GM18511 (cell line): Measurements from ENCODE around the gene CCNF.
"Not testable (repeated sequence)": the region's sequence is repeated elsewhere in the genome, so short reads cannot be mapped to it uniquely, and the experiment has no call there.

Source experiments
- ATAC-seq: cut with Tn5 transposase; IDR thresholded peaks from one replicate; pipeline ENCODE4 v1.9.1; 2021; ENCODE audit warnings: mild to moderate bottlenecking, moderate library complexity; ENCODE audit not compliant: unreplicated experiment

CCNF gene

GRCh38 chr16:2470603-2471015 is 41.4 kb downstream of the CCNF start:
- ATAC-seq: no peak

GRCh38 chr16:2471016-2471652 is 41.9 kb downstream of the CCNF start, which contains the start of gene NTN3:
Gene NTN3 (plus strand): TSS chr16:2471297. CDS start chr16:2471702, 405 bp downstream.
- no peak for ATAC-seq

GRCh38 chr16:2471653-2472487 is 42.6 kb downstream of the CCNF start:
- no peak for ATAC-seq

- no peak for ATAC-seq
Measured at GRCh38 chr16:2472488-2472864, 43.2 kb downstream of the CCNF start.

- no peak for ATAC-seq
Measured at GRCh38 chr16:2472885-2473445, 43.7 kb downstream of the CCNF start.

- no peak for ATAC-seq
Measured at GRCh38 chr16:2473446-2473926, 44.2 kb downstream of the CCNF start.

- peak; percentile 53 for ATAC-seq
Measured at GRCh38 chr16:2473999-2474876, 45.0 kb downstream of the CCNF start.

GRCh38 chr16:2474877-2475412 is 45.7 kb downstream of the CCNF start, which contains the start of gene TBC1D24:
Gene TBC1D24 (plus strand): TSS chr16:2475127. CDS start chr16:2496149, 21,022 bp downstream.
- peak; percentile 60 for ATAC-seq

GRCh38 chr16:2475413-2476344 is 46.4 kb downstream of the CCNF start:
- ATAC-seq: peak; percentile 9

- ATAC-seq: no peak
Measured at GRCh38 chr16:2476345-2476720, 47.1 kb downstream of the CCNF start.

GRCh38 chr16:2476741-2477140 is 47.5 kb downstream of the CCNF start:
- no peak for ATAC-seq

- no peak for ATAC-seq
Measured at GRCh38 chr16:2477327-2477726, 48.1 kb downstream of the CCNF start.

- ATAC-seq: no peak
Measured at GRCh38 chr16:2478279-2478678, 49.0 kb downstream of the CCNF start.

- ATAC-seq: not testable (repeated sequence)
Measured at GRCh38 chr16:2479996-2480395, 50.7 kb downstream of the CCNF start.

GRCh38 chr16:2480948-2481347 is 51.7 kb downstream of the CCNF start:
- ATAC-seq: no peak

- ATAC-seq: no peak
Measured at GRCh38 chr16:2481676-2482075, 52.4 kb downstream of the CCNF start.

GRCh38 chr16:2482249-2482648 is 53.0 kb downstream of the CCNF start:
- no peak for ATAC-seq

- ATAC-seq: no peak
Measured at GRCh38 chr16:2482708-2483534, 53.7 kb downstream of the CCNF start.
